Neural cell (in vitro differentiated cells): ENCODE measurements around the gene UPF1. TPM values are rescaled to one million over a fixed set of nuclear protein-coding genes. Genes with fewer than 3 reads are reported as not detected.

Experiments used
- H2AFZ ChIP-seq: fragments of 200-600, 300-800 bp; sonication (generic), shearing (Covaris generic); 2 replicates; pipeline ENCODE4 v1.6.0; 2014; ENCODE audit warnings: low read depth, mild to moderate bottlenecking, antibody characterized with exemption, low read length, moderate library complexity
- H3F3A ChIP-seq: fragments of 200-600 bp; shearing (Covaris generic); 2 replicates; pipeline ENCODE4 v1.6.1; 2016; ENCODE audit warnings: mild to moderate bottlenecking, moderate library complexity, mixed read lengths, antibody characterized with exemption, low read length; ENCODE audit not compliant: insufficient read depth, poor library complexity, severe bottlenecking
- H3K27ac ChIP-seq: fragments of 200-600, 300-800 bp; sonication (generic), shearing (Covaris generic); 2 replicates; pipeline ENCODE4 v1.5.1; 2014; ENCODE audit warnings: mild to moderate bottlenecking, low read length, moderate library complexity
- H3K27me3 ChIP-seq: fragments of 300-800, 200-600 bp; sonication (generic), shearing (Covaris generic); 2 replicates; pipeline ENCODE4 v1.6.0; 2014; ENCODE audit warnings: mild to moderate bottlenecking, low read depth, low read length, moderate library complexity; ENCODE audit not compliant: insufficient read depth
- H3K36me3 ChIP-seq: fragments of 300-800, 200-600 bp; sonication (generic), shearing (Covaris generic); 2 replicates; pipeline ENCODE4 v1.5.1; 2014; ENCODE audit warnings: mild to moderate bottlenecking, antibody characterized with exemption, low read length, moderate library complexity; ENCODE audit not compliant: insufficient read depth
- H3K4me2 ChIP-seq: fragments of 300-800, 200-600 bp; sonication (generic), shearing (Covaris generic); 2 replicates; pipeline ENCODE4 v1.6.0; 2014; ENCODE audit warnings: mild to moderate bottlenecking, low read length
- H3K4me3 ChIP-seq: fragments of 300-800, 200-600 bp; sonication (generic), shearing (Covaris generic); 2 replicates; pipeline ENCODE4 v1.5.1; 2014; ENCODE audit warnings: mild to moderate bottlenecking, low read length, moderate library complexity
- H3K79me2 ChIP-seq: fragments of 200-600 bp; shearing (Covaris generic); replicated peaks from 2 replicates; pipeline ENCODE4 v1.6.0; 2014; ENCODE audit warnings: mild to moderate bottlenecking, low read length, moderate library complexity; ENCODE audit not compliant: insufficient read depth
- H3K9ac ChIP-seq: fragments of 300-800, 200-600 bp; sonication (generic), shearing (Covaris generic); 2 replicates; pipeline ENCODE4 v1.6.1; 2016; ENCODE audit warnings: mild to moderate bottlenecking, low read length, mixed read lengths
- H3K9me2 ChIP-seq: fragments of 200-600 bp; shearing (Covaris generic); 2 replicates; pipeline ENCODE4 v1.6.1; 2016; ENCODE audit warnings: mild to moderate bottlenecking, low read length, mixed read lengths; ENCODE audit not compliant: insufficient read depth
- H3K9me3 ChIP-seq: fragments of 200-600, 300-800 bp; sonication (generic), shearing (Covaris generic); 2 replicates; pipeline ENCODE4 v1.6.1; 2016; ENCODE audit warnings: mild to moderate bottlenecking, mixed run types, low read length, moderate library complexity, mixed read lengths
- H4K20me1 ChIP-seq: fragments of 200-600 bp; shearing (Covaris generic); 2 replicates; pipeline ENCODE4 v1.6.1; 2016; ENCODE audit warnings: mild to moderate bottlenecking, mixed run types; ENCODE audit not compliant: insufficient read depth
- EP300 ChIP-seq: fragments of 450-650 bp; conservative IDR thresholded peaks from 2 replicates; pipeline ENCODE4 v1.6.1; 2014; ENCODE audit warnings: antibody characterized with exemption, mild to moderate bottlenecking, moderate library complexity; ENCODE audit not compliant: poor library complexity, severe bottlenecking
- EZH2 ChIP-seq: fragments of 200-600, 300-800 bp; shearing (Covaris generic), sonication (generic); IDR thresholded peaks from 2 replicates; pipeline ENCODE4 v1.6.1; 2014; ENCODE audit warnings: antibody characterized with exemption, low read length, borderline replicate concordance, mild to moderate bottlenecking; ENCODE audit not compliant: insufficient read depth, poor library complexity, severe bottlenecking
- MXI1 ChIP-seq: fragments of 450-650 bp; conservative IDR thresholded peaks from 2 replicates; pipeline ENCODE4 v1.6.1; 2014; ENCODE audit warnings: antibody characterized with exemption, mild to moderate bottlenecking; ENCODE audit not compliant: poor library complexity, severe bottlenecking
- POLR2AphosphoS5 ChIP-seq: IDR thresholded peaks from 2 replicates; pipeline ENCODE4 v1.6.1; 2012
- RAD21 ChIP-seq: fragments of 450-650 bp; conservative IDR thresholded peaks from 2 replicates; pipeline ENCODE4 v1.6.1; 2014; ENCODE audit warnings: antibody characterized with exemption, mild to moderate bottlenecking, moderate library complexity
- SMC3 ChIP-seq: fragments of 450-650 bp; conservative IDR thresholded peaks from 2 replicates; pipeline ENCODE4 v1.6.1; 2014; ENCODE audit warnings: antibody characterized with exemption, mild to moderate bottlenecking, moderate library complexity; ENCODE audit not compliant: poor library complexity
- TAF1 ChIP-seq: IDR thresholded peaks from 2 replicates; pipeline ENCODE4 v1.6.1; 2012; ENCODE audit warnings: low read depth
- polyA plus RNA-seq: library from polyadenylated mRNA; depleted of rRNA; stranded (reverse); fragments of >200 nt; gene quantifications from 2 replicates; pipeline ENCODE4 v1.2.3, GENCODE V29; 2014
- TF ChIP-seq, protein P1 (sequence below): IDR thresholded peaks from 2 replicates; pipeline ENCODE4 v1.6.1; 2012; ENCODE audit warnings: borderline replicate concordance
- TF ChIP-seq, protein P2 (sequence below): fragments of 450-650 bp; IDR thresholded peaks from 2 replicates; pipeline ENCODE4 v1.5.1; 2014; ENCODE audit warnings: antibody characterized with exemption, mild to moderate bottlenecking, moderate library complexity; ENCODE audit not compliant: poor library complexity, severe bottlenecking

Gene UPF1
- polyA plus RNA-seq, 1 donor from 2014 or later, result 39.3 TPM

DNA sequence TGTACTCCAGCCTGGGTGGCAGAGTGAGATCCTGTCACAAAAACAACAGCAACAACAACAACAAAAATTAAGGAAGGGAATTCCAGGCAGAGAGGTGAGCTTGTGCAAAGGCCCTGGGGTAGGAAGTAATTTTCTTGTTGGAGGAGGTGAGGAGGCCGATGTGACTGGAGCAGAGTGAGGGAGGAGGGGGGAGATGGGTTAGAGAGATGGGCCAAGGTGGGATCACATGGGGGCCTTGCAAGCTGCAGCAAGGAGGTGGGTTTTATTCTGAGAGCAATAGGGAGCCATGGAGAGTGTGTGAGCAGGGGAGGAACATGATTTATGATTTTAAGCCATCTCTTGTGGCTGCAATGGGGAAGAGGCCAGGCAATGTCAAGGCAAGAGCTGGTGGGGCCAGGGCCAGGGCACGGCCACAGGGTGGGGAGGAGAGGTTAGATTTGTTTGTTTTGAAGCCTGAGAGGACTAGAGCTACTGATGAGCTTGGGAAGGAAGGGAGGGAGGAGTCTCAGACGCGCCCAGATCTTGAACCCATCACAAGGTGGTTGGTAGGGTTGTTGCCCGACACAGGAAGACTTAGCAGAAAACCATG is 28.1 kb upstream of the UPF1 start:
- no peak overlapping the region for H3K4me2 ChIP-seq
- no peak overlapping the region for H3K27ac ChIP-seq
- no peaks in the 10 kb centered on the region for H3K9me3 ChIP-seq
- H3K79me2 ChIP-seq, result no peaks in the 10 kb centered on the region
- no peak overlapping the region for H2AFZ ChIP-seq
- peaks cover 10% of the 10 kb centered on the region for H3K27me3 ChIP-seq
- no peak for TF ChIP-seq SMC3
- no peak for TF ChIP-seq EP300
- no peak for TF ChIP-seq RAD21
- TF ChIP-seq TAF1, result no peak
- no peak for TF ChIP-seq MXI1
- no peak for TF ChIP-seq EZH2
- TF ChIP-seq POLR2AphosphoS5, result no peak
- TF ChIP-seq, protein P1, sequence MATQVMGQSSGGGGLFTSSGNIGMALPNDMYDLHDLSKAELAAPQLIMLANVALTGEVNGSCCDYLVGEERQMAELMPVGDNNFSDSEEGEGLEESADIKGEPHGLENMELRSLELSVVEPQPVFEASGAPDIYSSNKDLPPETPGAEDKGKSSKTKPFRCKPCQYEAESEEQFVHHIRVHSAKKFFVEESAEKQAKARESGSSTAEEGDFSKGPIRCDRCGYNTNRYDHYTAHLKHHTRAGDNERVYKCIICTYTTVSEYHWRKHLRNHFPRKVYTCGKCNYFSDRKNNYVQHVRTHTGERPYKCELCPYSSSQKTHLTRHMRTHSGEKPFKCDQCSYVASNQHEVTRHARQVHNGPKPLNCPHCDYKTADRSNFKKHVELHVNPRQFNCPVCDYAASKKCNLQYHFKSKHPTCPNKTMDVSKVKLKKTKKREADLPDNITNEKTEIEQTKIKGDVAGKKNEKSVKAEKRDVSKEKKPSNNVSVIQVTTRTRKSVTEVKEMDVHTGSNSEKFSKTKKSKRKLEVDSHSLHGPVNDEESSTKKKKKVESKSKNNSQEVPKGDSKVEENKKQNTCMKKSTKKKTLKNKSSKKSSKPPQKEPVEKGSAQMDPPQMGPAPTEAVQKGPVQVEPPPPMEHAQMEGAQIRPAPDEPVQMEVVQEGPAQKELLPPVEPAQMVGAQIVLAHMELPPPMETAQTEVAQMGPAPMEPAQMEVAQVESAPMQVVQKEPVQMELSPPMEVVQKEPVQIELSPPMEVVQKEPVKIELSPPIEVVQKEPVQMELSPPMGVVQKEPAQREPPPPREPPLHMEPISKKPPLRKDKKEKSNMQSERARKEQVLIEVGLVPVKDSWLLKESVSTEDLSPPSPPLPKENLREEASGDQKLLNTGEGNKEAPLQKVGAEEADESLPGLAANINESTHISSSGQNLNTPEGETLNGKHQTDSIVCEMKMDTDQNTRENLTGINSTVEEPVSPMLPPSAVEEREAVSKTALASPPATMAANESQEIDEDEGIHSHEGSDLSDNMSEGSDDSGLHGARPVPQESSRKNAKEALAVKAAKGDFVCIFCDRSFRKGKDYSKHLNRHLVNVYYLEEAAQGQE, result no peak
- TF ChIP-seq, protein P2, sequence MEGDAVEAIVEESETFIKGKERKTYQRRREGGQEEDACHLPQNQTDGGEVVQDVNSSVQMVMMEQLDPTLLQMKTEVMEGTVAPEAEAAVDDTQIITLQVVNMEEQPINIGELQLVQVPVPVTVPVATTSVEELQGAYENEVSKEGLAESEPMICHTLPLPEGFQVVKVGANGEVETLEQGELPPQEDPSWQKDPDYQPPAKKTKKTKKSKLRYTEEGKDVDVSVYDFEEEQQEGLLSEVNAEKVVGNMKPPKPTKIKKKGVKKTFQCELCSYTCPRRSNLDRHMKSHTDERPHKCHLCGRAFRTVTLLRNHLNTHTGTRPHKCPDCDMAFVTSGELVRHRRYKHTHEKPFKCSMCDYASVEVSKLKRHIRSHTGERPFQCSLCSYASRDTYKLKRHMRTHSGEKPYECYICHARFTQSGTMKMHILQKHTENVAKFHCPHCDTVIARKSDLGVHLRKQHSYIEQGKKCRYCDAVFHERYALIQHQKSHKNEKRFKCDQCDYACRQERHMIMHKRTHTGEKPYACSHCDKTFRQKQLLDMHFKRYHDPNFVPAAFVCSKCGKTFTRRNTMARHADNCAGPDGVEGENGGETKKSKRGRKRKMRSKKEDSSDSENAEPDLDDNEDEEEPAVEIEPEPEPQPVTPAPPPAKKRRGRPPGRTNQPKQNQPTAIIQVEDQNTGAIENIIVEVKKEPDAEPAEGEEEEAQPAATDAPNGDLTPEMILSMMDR, result no peak
- H3F3A ChIP-seq, result no peaks in the 10 kb centered on the region
- no peak overlapping the region for H3K4me3 ChIP-seq
- no peaks in the 10 kb centered on the region for H3K36me3 ChIP-seq
- no peaks in the 10 kb centered on the region for H3K9me2 ChIP-seq
- H3K9ac ChIP-seq, result no peak overlapping the region
- H4K20me1 ChIP-seq, result no peaks in the 10 kb centered on the region

DNA sequence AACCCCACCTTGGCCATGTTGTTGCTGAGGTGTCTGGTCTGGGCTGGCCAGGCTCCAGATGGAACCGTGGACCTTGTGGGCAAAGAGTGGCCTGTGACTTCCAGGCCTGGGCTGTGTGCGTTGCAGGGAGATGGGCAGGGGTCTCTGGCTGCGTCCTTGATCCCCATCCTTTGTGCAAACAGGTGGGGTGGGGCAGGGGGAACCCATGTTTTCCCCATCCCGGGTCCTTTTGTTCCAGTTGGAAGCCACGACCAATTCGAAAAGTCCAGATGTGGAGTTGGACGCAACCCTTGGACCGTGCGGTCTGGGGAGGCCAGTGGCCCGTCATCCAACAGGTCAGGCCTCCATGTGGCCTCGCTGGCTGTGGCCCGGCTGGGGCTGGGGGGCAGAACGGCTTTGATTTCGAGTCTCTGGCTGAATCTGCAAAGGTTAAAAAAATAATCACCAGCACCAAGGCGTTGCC is 27.6 kb upstream of the UPF1 start:
- no peaks in the 10 kb centered on the region for H3F3A ChIP-seq
- no peak overlapping the region for H3K9ac ChIP-seq
- H3K9me2 ChIP-seq, result no peaks in the 10 kb centered on the region
- no peak for TF ChIP-seq EP300
- TF ChIP-seq, protein P2, result no peak
- no peak for TF ChIP-seq EZH2
- TF ChIP-seq RAD21, result no peak
- TF ChIP-seq SMC3, result no peak
- TF ChIP-seq, protein P1, result no peak
- TF ChIP-seq TAF1, result no peak
- TF ChIP-seq POLR2AphosphoS5, result no peak
- TF ChIP-seq MXI1, result no peak
- H4K20me1 ChIP-seq, result no peaks in the 10 kb centered on the region
- H3K9me3 ChIP-seq, result no peaks in the 10 kb centered on the region
- H3K36me3 ChIP-seq, result no peaks in the 10 kb centered on the region
- no peak overlapping the region for H3K4me2 ChIP-seq
- H3K79me2 ChIP-seq, result no peaks in the 10 kb centered on the region
- no peak overlapping the region for H3K27ac ChIP-seq
- H3K4me3 ChIP-seq, result no peak overlapping the region
- peaks cover 10% of the 10 kb centered on the region for H3K27me3 ChIP-seq
- no peak overlapping the region for H2AFZ ChIP-seq
